Pericardium fibroblast (primary cell): Measurements from ENCODE around the gene GPHA2. TPM values are rescaled to one million over a fixed set of nuclear protein-coding genes. Genes with fewer than 3 reads are reported as not detected.

ENCODE experiments used
- total RNA-seq: library from RNA; depleted of rRNA; stranded (reverse); fragments of >200 nt; gene quantifications from 2 replicates; pipeline ENCODE4 v1.2.3, GENCODE V29; 2015

The GPHA2 gene
- total RNA-seq, result 0.35 TPM in 1 of 2 replicates, not detected in the other

GRCh38 chr11:64935359-64936081, at the start of gene GPHA2:
Gene GPHA2, minus strand, starts transcription at chr11:64935893. Its CDS starts 433 bp downstream, at chr11:64935460.

GRCh38 chr11:64971421-64972233, 35.9 kb upstream of the GPHA2 start, which contains the start of gene MAJIN:
Gene MAJIN, minus strand, starts transcription at chr11:64972108. Its CDS starts 12,703 bp downstream, at chr11:64959405.

DNA sequence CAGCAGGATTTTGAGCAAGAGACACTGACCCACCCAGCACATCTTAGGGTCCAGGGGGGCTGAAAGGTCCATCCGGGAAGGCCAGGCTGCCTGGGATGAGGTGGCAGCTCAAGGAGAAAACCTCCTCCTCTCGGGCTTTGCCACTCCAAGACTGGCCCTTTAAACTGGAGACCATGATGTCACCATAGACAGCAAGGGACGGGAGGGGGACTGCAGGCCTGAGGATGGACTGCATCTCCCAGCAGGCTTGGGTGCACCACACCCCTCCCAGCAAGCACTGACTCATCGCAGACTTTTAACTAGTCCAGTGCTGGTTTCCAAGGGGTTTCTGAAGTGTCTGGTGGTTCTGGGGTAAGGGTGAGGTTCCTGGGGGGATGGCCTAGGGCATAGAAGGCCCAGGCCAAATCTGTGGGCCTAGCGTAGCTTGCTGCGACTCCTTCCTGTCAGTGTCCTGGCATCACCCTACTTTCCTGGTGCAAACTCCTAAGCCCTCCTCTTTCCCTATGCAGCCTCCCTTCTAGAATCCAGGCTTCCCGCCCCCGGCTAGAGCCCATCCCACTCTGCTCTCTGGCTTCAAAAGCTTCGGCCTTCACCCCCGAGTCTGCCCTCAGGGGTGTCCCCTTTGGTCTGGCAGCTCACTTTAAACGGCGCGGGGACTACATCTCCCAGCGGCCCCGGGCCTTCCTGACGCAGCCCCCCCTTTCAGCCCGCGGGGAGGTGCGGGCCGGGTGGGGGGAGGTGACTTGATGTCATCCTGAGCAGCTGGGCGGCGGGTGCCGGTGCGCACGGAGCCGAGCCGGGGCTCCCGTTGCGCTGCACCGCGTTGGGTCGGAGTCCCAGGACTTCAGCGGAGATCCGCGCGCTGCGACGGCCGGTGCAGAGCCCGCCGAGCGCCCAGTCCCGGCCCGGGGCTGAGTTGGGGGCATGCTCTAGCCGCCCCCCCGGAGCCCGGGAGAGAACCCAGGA, 11.5 kb downstream of the GPHA2 start, which contains the start of gene PPP2R5B:
PPP2R5B (plus strand) TSS at position 746 of the 966 bp plus-strand sequence. CDS start 1,046 bp downstream, outside the sequence.

DNA sequence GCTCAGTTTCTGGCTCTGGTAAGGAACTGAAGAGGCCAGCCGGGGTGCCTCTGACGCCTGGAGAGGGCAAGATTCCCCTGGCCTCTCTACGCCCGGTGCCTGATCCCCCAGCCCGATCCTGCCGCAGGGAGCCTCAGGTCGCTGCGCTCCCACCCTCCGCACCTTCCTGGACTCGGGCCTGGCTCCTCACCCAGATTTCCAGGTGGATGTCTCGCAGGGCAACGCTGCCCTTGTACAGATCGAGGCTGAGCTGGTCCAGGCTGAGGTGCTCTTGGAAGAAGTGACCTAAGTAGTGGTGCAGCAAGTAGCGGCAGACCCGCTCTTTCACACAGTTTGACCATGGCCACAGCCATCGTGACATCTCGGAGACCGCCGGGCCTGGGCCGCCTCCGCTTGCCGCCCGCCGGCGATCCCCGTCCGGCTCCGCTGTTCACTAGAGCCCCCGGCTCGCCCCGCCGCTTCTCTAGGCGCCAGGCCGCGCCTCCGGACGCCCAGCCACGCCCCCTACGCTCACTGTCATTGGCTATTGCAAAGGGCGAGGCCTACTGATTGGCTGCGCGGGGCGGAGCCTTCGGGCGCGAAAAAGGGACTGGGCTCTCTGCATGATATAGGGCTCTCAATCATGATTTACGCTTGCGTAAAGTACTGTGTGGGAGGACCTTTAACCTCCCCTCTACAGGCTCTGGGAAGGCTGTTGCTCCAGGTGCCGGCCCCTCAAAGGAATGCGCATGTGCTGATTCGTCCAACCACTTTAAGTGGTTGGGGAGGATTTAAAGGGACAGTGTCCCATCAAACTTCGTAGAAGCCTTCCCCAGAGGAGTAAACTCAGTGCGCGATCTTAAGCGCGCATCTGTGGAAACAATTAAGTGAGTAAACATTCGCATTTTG, 18.7 kb downstream of the GPHA2 start, which contains the start of gene ATG2A:
ATG2A (minus strand) TSS at position 435 of the 888 bp plus-strand sequence; CDS start at position 361, 74 bp downstream.

Other genes with a start within 250 kb of the GPHA2 start
- gene NRXN2, start 212.7 kb downstream of the GPHA2 start, total RNA-seq, result 0.51 and 3.2 TPM in 2 replicates
- gene RASGRP2, start 191.8 kb downstream of the GPHA2 start, total RNA-seq, result 0.68 and 1.3 TPM in 2 replicates
- 5.4 and 15.3 TPM in 2 replicates for gene PYGM, start 175.9 kb downstream of the GPHA2 start, total RNA-seq
- 107 and 112 TPM in 2 replicates for gene SF1, start 157.4 kb downstream of the GPHA2 start, total RNA-seq
- gene MAP4K2, start 132.7 kb downstream of the GPHA2 start, total RNA-seq, result 17.6 and 23.2 TPM in 2 replicates
- gene MEN1, start 125.3 kb downstream of the GPHA2 start, total RNA-seq, result 19.6 and 29.2 TPM in 2 replicates
- gene CDC42BPG, start 91.2 kb downstream of the GPHA2 start, total RNA-seq, result 0.26 TPM in 1 of 2 replicates, not detected in the other
- gene EHD1, start 57.3 kb downstream of the GPHA2 start, total RNA-seq, result 52.1 and 66.7 TPM in 2 replicates
- 16.2 and 19.2 TPM in 2 replicates for gene ATG2A, start 18.7 kb downstream of the GPHA2 start, total RNA-seq
- 11.1 and 21.6 TPM in 2 replicates for gene PPP2R5B, start 11.2 kb downstream of the GPHA2 start, total RNA-seq
- not detected in 2 replicates for gene MAJIN, start 36.2 kb upstream of the GPHA2 start, total RNA-seq
- gene BATF2, start 61.1 kb upstream of the GPHA2 start, total RNA-seq, result 0.12 and 0.51 TPM in 2 replicates
- gene ARL2, start 78.3 kb upstream of the GPHA2 start, total RNA-seq, result 116 and 119 TPM in 2 replicates
- 7.8 and 9.4 TPM in 2 replicates for gene SNX15, start 91.5 kb upstream of the GPHA2 start, total RNA-seq
- gene SAC3D1, start 105.3 kb upstream of the GPHA2 start, total RNA-seq, result 19.7 and 23.5 TPM in 2 replicates
- 17.2 and 38.7 TPM in 2 replicates for gene NAALADL1, start 122.7 kb upstream of the GPHA2 start, total RNA-seq
- gene CDCA5, start 148.1 kb upstream of the GPHA2 start, total RNA-seq, result 1.2 and 2.9 TPM in 2 replicates
- 34.5 TPM in 2 replicates for gene ZFPL1, start 148.3 kb upstream of the GPHA2 start, total RNA-seq
- gene VPS51, start 160.3 kb upstream of the GPHA2 start, total RNA-seq, result 197 and 427 TPM in 2 replicates
- gene TM7SF2, start 176.0 kb upstream of the GPHA2 start, total RNA-seq, result 10.4 and 13.4 TPM in 2 replicates
- 18.3 and 19.1 TPM in 2 replicates for gene ZNHIT2, start 181.8 kb upstream of the GPHA2 start, total RNA-seq
- 456 and 558 TPM in 2 replicates for gene FAU, start 186.2 kb upstream of the GPHA2 start, total RNA-seq
- 40.8 and 56.9 TPM in 2 replicates for gene MRPL49, start 186.4 kb upstream of the GPHA2 start, total RNA-seq
- gene SYVN1, start 198.6 kb upstream of the GPHA2 start, total RNA-seq, result 13.2 and 22.1 TPM in 2 replicates
- not detected in 2 replicates for gene SPDYC, start 234.3 kb upstream of the GPHA2 start, total RNA-seq
- gene CAPN1, start 246.0 kb upstream of the GPHA2 start, total RNA-seq, result 168 and 189 TPM in 2 replicates